ENCODE data around the gene DDX10. TPM values are rescaled to one million over a fixed set of nuclear protein-coding genes. Genes with fewer than 3 reads are reported as not detected.
A peak's percentile ranks its signal among the peaks of the same experiment; 100 is the strongest.

DDX10 gene
- total RNA-seq, 1 experiment from 2014 or later = 48.3 TPM

DNA sequence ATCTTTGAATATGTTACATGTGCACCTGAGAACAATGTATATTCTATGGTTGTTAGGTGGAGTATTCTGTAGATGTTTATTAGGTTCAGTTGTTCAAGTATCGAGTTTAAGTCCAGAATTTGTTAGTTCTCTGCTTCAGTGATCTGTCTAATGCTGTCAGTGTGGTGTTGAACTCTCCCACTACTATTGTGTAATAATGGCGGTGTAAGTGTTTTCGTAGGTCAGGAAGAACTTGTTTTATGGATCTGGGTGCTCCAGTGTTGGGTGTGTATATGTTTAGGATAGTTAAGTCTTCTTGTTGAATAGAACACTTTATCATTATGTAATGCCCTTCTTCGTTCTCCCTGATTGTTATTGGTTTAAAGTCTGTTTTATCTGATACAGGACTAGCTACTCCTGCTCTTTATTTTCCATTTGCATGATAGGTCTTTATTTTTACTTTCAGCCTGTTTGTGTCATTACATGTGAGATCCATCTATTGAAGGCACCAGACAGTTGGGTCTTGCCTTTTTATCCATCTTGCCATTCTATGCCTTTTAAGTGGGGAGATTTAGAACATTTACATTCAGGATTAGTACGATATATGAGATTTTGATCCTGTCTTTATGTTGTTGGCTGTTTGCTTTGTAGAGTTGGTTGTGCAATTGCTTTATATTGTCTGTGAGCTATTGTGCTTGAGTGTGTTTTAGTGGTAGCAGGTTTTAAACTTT, 121.6 kb downstream of the DDX10 start:
- Mint-ChIP-seq H3K4me3 (no peak overlapping the region), H3K4me1 (peaks cover 28 to 29% of the 10 kb centered on the region in 2 experiments), H3K36me3 (ENCODE audit: insufficient read depth in 1 of 3, low read depth in 3 of 3) (peaks cover 0 to 2% (median 0%) of the 10 kb centered on the region in 3 experiments; a peak in 1 of 7 replicates), H3K27ac (peak overlapping the region in 1 of 3 experiments; percentile 8; a peak in 1 of 7 replicates), H3K27me3 (ENCODE audit: low read depth) (no peaks in the 10 kb centered on the region), H3K9me3 (no peaks in the 10 kb centered on the region)
- H4K5ac ChIP-seq (ENCODE audit: insufficient read length, low read depth, low read length) = no peak overlapping the region
- no peak overlapping the region for H3T11ph ChIP-seq (ENCODE audit: low read length)
- H3K9ac ChIP-seq (ENCODE audit: extremely low read depth, insufficient read length, low read length) = no peak overlapping the region
- no peaks in the 10 kb centered on the region; the same call in 1 of the 2 replicates for H3K79me2 ChIP-seq (ENCODE audit: insufficient read depth, low read length)
- H4K8ac ChIP-seq (replicated peaks; ENCODE audit: insufficient read length, low read depth, low read length) = no peak overlapping the region
- TF ChIP-seq, protein P1, sequence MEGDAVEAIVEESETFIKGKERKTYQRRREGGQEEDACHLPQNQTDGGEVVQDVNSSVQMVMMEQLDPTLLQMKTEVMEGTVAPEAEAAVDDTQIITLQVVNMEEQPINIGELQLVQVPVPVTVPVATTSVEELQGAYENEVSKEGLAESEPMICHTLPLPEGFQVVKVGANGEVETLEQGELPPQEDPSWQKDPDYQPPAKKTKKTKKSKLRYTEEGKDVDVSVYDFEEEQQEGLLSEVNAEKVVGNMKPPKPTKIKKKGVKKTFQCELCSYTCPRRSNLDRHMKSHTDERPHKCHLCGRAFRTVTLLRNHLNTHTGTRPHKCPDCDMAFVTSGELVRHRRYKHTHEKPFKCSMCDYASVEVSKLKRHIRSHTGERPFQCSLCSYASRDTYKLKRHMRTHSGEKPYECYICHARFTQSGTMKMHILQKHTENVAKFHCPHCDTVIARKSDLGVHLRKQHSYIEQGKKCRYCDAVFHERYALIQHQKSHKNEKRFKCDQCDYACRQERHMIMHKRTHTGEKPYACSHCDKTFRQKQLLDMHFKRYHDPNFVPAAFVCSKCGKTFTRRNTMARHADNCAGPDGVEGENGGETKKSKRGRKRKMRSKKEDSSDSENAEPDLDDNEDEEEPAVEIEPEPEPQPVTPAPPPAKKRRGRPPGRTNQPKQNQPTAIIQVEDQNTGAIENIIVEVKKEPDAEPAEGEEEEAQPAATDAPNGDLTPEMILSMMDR (conservative IDR thresholded peaks at IDR 0.05) = no peak
- H2BK12ac ChIP-seq (ENCODE audit: insufficient read length, low read depth, low read length) = no peak overlapping the region
- no peak overlapping the region for H3K14ac ChIP-seq (ENCODE audit: insufficient read depth, low read length)
- H3K27ac ChIP-seq (ENCODE audit: insufficient read length, low read depth, low read length) = no peak overlapping the region
- H2BK15ac ChIP-seq (ENCODE audit: low read depth, low read length) = no peak overlapping the region
- no peaks in the 10 kb centered on the region for H3K23me2 ChIP-seq (ENCODE audit: insufficient read length, low read depth, low read length, poor library complexity, severe bottlenecking)
- H2BK5ac ChIP-seq (ENCODE audit: insufficient read length, low read length) = no peak overlapping the region
- H3K4ac ChIP-seq (ENCODE audit: low read depth, low read length) = no peak overlapping the region
- no peak for DNase-seq
- H4K91ac ChIP-seq (ENCODE audit: insufficient read length, low read depth, low read length) = no peak overlapping the region
- H3K27me3 ChIP-seq (ENCODE audit: insufficient read depth, low read length) = no peaks in the 10 kb centered on the region
- no peak overlapping the region for H2BK120ac ChIP-seq (ENCODE audit: low read depth, low read length, poor library complexity, severe bottlenecking)
- no peak overlapping the region for H3K4me2 ChIP-seq (ENCODE audit: insufficient read depth, insufficient read length, low read length)
- H3K79me1 ChIP-seq (ENCODE audit: insufficient read depth, low read depth, low read length, poor library complexity, severe bottlenecking) = peaks cover 3% of the 10 kb centered on the region
- no peak overlapping the region for H2AFZ ChIP-seq (ENCODE audit: low read length)
- H2AK5ac ChIP-seq (ENCODE audit: insufficient read length, low read length) = no peak overlapping the region
- H3K56ac ChIP-seq (ENCODE audit: insufficient read length, low read depth, low read length) = no peak overlapping the region
- WGBS (ENCODE audit: extremely low coverage, insufficient read length, low lambda C conversion rate) = no CpG with 5 or more reads among the region's 5 CpGs
- H3K4me1 ChIP-seq (ENCODE audit: insufficient read depth, low read length) = peaks cover 6% of the 10 kb centered on the region; the same call in 1 of the 2 replicates
- H3K18ac ChIP-seq (ENCODE audit: insufficient read length, low read depth, low read length) = no peak overlapping the region
- H3K23ac ChIP-seq (ENCODE audit: insufficient read length, low read depth, low read length) = no peak overlapping the region
- no peaks in the 10 kb centered on the region for H4K20me1 ChIP-seq (ENCODE audit: control insufficient read depth, insufficient read depth, insufficient read length)
- no peaks in the 10 kb centered on the region for H3K9me3 ChIP-seq (ENCODE audit: control insufficient read depth, low read depth, low read length)
- no peak overlapping the region for H2BK20ac ChIP-seq (ENCODE audit: low read depth, low read length, poor library complexity, severe bottlenecking)
